IPS DF 4.7 (cell line): ENCODE measurements around the gene VEZT.
"Not testable (repeated sequence)": the region's sequence is repeated elsewhere in the genome, so short reads cannot be mapped to it uniquely, and the experiment has no call there.

Source experiments
- DNase-seq: peaks from one replicate; pipeline ENCODE4 v3.0.0-alpha.2; 2013; ENCODE audit warnings: low spot score; ENCODE audit errors: extremely low read depth

The VEZT gene

DNA sequence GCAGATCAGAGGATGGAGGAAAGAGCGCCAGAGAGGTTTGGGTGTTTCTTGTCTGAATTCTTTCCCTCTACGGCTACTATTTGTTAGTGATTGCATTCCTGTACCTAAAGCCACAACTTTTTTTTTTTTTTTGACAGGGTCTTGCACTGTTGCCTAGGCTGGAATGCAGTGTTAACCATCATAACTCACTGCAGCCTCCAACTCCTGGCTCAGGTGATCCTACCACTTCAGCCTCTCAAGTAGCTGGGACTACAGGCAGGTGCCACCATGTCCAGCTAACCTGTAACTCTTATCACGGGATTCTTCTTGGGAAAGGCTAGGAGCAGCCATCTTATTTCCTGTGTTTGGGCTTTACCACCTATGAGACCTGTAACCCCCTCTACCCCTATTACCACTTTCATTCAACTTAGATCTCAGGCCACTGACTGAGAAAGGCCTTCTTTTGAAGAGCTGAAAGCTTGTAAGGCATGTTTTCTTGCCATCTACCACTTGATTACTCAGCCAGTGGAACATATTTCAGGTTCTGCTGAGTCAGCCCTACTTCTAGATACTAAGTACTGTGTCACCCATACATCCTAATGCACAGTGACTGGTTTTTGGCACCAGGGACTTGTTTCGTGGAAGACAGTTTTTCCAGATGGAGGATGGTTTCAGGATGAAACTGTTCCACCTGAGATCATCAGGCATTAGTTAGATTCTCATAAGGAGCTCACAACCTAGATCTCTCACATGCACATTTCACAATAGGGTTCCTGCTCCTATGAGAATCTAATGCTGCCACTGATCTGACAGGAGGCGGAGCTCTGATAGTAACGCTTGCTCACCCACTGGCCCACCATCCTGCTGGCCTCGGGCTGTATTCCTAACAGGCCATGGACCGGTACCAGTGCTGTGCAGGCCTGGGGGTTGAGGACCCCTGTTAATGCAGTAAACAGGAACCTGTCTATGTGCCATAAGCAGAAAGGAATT, 6.9 kb downstream of the VEZT start:
- no peak for DNase-seq

DNA sequence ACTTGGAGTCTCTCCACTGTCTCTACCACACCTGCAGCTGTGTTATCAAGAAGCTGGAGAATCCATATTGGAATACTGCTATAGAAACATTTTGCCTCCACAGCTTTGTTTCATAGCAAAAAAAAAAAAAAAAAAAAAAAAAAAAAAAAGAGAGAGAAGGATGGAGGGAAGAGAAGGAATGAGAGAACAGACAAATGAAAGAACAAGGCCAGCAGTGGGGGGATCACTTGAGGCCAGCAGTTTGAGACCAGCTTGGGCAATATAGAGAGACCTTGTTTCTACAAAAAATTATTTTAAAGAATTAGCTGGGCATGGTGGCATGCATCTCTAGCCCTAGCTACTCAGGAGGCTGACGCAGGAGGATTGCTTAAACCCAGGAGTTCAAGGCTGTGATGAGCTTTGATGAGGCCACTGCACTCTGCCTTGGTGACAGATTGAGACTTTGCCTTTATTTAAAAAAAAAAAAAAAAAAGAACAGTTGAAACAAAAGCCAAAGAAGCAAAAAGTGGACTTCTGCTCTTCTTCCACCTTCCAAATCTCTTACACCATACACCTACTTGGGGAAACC, 8.1 kb downstream of the VEZT start:
- DNase-seq: no peak

DNA sequence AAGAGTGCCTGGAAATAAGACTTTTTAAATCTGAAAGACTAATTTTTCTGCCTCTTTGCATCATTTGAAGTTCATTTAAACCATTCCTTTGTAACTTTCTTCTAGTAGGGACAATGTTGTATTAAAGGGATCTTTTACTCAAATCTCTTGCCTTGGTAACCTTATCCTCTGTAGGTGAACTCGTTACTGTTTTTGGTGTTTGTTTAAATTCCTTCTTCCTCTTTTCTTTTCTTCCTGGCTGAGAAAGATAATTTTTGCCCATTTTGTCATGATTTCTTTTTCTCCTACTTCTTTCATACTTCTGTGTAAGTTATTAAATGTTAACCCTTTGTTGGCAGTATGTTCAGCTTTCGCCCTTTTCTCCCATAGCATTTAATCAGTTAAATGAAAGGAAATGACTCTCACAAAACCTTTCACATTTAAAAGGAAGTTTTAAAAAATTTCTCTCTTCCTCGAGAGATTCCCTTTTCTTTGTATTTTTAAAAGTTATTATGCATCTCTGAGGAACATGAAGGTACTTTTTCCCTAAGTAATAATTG, 10.3 kb downstream of the VEZT start:
- no peak for DNase-seq

DNA sequence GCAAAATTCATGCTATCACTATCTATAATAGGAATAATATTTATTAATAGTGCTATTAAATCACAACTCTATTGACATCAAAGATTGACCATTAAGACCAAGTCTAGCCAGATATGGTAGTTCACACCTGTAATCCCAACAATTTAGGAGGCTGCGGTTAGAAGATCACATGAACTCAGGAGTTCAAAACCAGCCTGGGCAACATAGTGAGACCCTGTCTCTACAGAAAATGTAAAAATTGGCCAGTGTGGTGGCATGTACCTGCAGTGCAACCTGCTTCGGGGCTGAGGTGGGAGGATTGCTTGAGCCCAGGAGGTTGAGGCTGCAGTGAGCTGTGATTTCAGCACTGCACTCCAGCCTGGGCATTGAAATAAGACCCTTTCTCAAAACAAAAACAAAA, 11.0 kb downstream of the VEZT start:
- DNase-seq: no peak

DNA sequence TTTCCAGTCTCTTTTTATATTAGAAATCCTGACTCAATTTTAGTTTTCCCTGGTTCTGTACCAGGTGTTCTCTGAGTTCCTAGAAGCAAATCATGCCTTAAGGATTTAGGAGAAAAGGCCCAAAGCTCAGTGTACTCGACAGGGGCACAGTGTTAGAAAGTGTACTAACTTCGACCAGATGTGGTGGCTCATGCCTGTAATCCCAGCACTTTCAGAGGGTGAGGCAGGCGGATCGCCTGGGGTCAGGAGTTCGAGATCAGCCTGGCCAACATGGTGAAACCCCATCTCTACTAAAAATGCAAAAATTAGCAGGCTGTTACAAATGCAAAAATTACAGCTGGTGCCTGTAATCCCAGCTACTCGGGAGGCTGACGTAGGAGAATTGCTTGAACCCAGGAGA, 12.0 kb downstream of the VEZT start:
- no peak for DNase-seq

DNA sequence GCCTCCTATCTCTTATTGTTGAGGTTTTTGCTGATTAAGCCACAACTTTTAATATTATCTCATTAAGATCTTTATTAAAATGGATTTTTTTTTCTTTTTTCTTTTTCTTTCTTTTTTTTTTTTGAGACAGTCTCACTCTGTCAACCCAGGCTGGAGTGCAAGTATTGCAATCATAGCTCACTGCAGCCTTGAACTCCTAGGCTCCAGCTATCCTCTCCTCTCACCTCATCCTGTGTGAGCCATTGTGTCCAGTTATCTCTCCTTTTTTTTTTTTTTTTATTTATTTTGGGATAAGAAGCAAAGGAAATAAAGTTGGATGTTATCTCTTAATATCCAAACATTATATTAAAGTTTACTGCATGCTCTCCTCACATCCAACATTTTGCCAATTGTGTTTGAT, 12.7 kb downstream of the VEZT start:
- DNase-seq: no peak

DNA sequence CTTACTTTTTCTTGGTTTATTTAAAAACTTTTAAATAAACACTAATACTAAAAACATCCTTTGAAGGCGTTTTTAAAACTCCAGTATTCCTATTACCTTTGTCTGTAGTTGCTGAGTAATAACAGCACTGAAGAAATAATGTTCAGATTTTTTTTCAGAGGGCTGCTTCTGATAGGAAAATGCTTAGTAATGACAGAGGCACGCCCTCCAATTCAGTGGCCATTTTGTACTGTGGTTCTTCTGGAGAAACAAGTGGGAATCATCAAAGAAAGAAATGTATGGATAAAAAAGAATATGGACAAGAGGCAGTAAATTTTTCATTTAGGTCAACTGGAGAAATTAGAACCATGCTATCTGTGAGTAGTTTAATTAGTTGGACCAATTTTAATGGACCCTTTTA, 13.6 kb downstream of the VEZT start:
- no peak for DNase-seq

DNA sequence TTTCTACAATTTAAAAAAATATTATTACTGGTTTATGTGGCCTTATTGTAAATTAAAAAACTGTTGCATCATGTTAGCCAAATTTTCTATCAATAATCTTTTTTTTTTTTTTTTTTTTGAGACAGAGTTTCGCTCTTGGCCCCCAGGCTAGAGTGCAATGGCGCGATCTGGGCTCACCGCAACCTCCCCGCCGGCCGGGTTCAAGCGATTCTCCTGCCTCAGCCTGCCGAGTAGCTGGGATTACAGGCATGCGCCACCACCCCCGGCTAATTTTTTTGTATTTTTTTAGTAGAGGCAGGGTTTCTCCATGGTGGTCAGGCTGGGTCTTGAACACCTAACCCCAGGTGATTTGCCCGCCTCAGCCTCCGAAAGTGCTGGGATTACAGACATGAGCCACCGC, 16.6 kb downstream of the VEZT start:
- not testable (repeated sequence) for DNase-seq

DNA sequence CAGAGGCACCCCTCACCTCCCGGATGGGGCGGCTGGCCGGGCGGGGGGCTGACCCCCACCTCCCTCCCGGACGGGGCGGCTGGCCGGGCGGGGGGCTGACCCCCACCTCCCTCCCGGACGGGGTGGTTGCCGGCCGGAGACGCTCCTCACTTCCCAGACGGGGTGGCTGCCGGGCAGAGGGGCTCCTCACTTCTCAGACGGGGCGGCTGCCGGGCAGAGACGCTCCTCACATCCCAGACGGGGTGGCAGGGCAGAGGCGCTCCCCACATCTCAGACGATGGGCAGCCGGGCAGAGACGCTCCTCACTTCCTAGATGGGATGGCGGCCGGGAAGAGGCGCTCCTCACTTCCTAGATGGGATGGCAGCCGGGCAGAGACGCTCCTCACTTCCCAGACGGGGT, 18.0 kb downstream of the VEZT start:
- not testable (repeated sequence) for DNase-seq

DNA sequence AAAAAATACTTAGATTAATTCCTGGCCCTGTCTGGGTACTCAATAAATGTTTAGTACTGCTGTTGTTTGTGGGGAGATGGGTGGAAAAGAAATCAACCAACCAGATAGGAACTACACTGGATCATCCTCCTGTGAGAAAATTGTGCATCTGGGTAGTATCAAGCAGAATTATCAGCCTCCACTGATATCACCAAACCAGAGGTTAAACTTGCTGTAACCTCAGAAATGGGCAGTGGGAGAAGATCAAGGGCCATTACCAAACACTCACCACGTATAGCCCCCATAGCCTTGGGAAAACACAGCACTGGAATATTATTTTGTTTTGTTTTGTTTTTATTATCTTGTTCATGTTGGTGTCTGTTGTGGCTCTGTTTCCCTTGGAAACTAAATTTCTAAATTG, 19.7 kb downstream of the VEZT start:
- no peak for DNase-seq

DNA sequence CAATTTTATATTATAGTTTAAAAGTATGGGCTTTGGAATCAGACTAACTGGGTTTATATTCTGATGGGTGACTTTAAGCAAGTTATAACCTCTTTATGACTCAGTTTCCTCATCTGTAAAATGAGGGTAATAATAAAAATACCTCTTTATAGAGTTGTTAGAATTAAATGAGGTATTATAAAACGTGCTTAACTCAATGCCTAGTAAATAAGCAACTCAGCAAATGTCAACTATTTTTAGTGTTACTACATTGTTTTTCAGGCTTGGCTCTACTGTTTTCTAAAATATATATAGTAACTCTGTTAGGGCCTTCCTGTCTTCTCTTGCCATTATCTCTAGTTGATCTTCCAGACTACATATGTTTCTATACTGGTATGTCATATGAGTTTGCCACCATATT, 20.5 kb downstream of the VEZT start:
- no peak for DNase-seq

DNA sequence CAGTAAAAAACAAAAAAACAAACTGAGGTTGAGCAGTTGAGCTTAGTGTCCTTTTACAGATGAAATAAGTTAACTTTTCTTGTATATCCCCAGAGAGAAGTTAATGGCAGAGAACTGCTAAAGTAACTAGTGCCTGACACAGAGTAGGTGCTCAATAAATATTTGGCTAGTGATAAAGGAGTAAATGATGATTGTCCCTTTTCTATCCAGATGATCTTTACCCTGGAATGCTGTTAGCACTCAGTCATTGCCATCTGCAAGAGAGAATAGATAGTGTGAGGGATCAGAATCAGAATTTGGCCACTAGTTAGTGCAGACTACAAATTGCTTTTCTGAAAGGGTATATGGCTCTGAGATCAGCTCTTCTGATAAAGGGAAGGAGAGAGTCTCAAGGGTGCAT, 21.6 kb downstream of the VEZT start:
- no peak for DNase-seq

DNA sequence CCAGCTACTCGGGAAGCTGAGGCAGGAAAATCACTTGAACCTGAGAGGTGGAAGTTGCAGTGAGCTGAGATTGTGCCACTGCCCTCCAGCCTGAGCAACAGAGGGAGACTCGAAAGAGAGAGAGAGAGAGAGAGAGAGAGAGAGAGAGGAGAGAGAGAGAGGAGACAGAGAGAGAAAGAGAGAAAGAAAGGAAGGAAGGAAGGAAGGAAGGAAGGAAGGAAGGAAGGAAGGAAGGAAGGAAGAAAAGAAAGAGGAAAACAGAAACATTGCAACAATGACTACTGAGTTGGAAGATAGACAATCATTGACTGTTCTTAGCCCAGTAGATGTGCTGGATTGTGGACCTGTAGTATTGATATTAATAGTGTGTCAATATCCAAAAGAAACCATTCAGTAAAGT, 22.2 kb downstream of the VEZT start:
- not testable (repeated sequence) for DNase-seq

DNA sequence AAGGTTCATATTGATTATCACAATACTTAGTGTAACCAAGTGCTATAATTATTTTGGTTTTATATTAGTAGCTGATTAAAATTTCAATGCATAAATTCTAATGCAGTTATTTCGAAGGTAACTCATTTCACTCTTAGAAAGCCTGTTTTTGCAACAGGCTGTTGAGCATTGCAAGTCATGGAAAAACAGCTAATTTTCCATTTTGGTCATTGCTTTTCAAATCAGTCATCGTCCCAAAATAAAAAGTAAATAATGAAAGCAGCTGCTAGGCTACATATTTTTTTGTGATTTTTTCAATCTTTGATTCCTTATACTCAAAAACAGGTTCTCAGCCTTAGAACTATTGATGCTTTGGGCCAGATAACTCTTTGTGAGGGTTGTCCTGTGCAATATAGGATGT, 22.9 kb downstream of the VEZT start:
- DNase-seq: no peak

DNA sequence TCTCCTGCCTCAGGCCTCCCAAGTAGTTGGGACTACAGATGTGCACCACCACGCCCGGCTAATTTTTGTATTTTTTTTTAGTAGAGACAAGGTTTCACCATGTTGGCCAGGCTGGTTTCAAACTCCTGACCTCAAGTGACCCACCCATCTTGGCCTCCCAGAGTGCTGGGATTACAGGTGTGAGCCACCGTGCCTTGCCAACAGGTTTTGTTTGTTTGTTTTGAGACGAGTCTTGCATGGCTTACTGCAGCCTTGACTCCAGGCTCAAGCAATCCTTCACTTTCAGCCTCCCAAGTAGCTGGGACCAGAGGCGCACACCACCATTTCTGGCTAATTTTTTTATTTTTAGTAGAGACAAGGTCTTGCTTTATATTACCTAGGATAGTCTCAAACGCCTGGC, 23.5 kb downstream of the VEZT start:
- DNase-seq: not testable (repeated sequence)

DNA sequence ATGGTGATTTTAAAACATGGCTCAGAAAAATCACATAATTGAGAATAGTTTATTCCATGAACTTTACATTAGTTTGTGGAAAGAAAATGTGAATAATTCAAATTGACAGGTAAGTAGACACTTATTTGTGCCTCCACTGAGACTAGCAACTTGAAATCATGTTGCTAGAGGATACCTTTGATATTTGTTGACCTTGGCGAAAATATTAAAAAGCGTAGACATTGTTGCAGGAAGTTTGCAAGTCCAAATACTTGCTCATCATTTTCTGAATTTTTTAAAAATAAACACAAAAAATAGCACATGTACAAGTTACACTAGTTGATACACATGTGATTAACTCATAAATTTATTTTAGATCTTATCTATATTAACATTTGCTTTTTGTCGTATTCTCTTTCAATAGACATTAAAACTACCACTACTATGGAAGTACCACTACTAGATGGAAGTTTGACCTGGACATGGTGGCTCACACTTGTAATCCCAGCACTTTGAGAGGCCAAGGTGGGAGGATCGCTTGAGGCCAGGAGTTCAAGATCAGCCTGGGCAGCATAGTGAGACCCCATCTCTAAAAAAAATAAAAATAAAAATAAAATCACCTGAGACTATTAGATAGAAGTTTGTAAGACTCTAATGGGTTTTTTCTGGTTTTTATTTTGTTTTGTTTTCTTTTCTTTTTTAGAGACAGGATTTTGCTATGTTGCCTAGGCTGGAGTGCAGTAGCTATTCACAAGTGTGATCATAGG, 24.3 kb downstream of the VEZT start:
- no peak for DNase-seq

DNA sequence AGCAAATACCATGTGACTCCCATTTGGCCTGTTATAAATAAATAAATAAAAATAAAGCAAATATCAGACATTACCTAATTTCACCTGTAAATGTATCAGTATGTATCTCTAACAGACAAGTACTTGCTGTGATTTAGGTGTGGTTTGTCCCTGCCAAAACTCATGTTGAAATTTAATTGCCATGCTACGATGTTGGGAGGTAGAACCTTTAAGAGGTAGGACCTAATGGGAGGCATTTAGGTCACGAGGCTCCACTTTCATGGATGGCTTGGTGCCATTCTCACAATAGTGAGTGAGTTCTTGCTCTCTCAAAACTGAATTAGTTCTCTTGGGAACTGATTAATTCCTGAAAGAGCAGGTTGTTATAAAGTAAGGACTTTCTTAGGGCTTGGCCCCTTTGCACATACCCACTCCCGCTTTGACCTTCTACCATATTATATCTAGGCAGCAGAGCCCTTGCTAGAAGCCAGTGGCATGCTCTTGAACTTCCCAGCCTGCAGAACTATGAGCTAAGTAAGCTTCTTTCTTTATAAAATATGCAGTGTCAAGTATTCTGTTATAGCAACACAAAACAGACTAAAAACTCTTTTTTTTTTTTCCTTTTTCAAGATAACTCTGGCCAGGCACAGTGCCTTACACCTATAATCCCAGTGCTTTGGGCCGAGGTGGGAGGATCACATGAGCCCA, 26.0 kb downstream of the VEZT start:
- no peak for DNase-seq

DNA sequence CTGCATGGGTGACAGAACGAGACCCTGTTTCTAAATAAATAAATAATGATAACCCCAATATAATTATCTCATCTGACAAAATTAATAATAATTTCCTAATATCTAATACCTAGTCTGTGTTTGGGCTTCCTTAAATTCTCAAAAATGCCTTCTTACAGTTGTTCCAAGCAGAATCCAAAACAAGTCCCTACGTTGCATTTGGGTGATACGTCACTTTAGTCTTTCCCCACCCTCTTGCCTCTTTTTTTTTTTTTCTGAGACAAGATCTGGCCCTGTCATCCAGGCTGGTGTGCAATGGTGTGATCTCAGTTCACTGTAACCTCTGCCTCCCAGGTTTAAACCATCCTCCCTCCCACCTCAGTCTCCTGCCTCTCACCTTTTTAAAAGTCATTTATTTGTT, 26.7 kb downstream of the VEZT start:
- no peak for DNase-seq

DNA sequence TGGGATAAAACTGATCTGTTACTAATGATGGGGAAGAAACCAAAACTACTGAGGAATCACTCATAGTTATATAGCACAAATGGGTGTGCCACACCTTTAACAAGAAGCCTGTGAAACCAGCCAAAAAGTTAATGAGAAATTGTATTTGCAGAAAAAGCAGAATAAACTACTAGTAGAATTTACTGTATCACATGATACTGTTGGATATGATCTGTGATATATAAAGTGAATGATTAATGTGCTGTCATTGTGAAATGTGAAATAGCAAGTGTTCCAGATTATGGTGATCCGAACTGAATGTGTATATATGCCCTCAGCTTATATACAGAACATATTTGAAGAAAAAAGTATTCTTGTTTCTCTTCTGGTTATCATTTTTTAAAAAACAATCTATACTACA, 30.5 kb downstream of the VEZT start:
- DNase-seq: no peak

DNA sequence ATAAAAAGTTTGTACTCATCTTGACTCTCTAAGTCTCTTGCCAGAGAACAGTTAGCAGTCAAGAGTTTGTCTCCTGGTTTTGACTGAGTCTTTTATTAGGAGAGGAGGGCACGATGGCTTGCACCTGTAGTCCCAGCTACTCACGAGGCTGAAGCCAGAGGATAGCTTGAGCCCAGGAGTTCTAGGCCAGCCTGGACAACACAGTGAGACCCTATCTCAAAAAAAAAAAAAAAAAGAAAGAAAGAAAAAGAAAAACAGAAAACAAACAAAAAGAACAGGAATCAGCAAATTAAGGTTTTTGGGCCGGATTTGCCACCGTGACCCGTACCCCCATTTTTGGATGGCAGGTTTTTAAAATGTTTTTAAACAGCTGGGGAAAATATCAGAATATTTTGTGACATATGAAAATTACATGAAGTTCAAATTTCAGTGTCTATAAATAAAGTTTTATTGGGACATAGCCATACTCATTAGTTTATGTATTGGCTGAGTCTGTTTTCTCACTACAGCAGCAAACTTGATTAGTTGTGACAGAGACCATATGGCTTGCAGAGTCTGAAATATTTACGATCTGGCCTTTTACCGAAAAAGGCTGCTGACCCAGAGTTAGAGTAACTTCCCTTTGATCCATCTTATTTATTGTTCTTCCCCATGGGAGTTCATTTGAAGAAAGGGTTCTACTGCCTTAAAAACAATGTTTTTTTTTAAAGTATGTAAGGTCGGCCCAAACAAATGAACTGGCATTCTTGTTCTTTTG, 31.2 kb downstream of the VEZT start:
- no peak for DNase-seq

DNA sequence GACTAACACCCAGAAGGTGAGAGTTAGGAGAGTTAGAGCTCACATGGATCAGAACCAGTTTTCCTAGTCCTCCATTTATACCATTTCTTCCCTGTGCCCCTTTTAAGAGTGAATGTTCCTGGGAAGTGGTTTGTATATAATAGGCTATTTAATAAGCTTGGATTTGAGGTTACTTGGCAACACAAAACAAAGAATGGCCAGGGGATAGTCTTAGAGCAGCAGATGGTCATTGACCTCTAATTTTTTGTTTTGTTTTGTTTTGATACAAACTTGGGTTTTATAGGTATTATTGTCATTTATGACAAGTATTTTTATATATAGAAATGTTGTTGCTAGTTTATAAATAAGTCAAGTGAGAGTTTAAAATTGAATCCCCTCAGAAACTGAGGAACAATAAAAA, 35.8 kb downstream of the VEZT start:
- DNase-seq: no peak
